Anterior cingulate cortex (tissue), 58 donors: ENCODE measurements around the gene TGFBR3.
"Not testable (repeated sequence)": the region's sequence is repeated elsewhere in the genome, so short reads cannot be mapped to it uniquely, and the experiment has no call there.

Experiments used
- DNase-seq, 58 donors: peaks; one replicate each; lab custom pipeline; 2025; lab: John Stamatoyannopoulos, UW

Gene TGFBR3

DNA sequence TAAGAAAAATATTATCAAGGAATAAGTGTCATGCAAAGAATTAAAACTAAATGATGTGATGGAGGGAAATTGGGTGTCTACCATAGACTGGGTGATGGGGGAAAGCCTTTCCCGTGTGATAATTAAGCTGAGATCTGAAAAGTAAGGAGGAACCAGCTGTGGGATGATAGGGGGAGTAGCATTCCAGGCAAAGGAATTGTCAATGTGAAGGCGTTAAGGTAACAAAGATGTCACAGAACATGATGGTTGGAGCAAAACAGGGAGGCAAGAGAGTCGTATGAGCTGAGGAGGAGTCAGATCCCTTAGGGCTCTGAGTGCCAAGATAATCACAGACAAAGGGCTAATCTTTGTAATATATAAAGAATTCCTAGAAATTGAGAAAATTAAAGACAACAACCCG, 215.2 kb downstream of the TGFBR3 start:
- DNase-seq = no peak

DNA sequence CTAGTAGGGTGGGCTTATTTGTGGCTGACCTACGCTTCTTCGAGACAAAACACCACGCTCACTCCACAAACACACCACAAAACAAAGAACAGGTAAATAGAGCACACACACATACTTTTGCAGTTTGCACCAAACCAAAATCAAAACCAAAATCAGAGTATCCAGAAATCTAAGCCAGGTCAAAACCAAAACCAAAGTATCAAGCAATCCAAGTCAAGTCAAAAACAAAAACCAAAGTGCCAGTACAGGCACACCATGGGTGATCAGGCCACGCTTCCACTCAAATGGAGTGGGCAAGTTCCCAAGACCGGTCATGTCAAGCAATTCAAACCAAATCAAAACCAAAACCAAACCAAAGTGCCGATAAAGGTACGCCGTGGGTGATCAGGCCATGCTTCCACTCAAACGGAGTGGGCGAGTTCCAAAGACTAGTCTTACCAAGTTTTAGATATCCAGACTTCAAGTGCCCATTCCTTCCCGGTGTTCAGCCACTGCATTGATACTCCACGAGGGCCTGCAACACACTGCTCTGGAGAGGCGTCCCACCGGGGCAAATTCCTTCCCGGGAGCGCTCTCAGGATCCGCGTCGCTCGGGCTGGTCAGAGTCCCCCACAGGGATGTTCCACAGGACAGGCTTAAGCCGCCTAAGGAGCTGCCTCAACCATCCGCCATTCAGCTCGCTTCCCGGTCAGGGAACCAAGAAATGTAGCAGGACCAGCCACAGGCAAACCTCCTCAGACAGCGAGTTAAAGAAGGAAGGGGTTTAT, 216.2 kb downstream of the TGFBR3 start:
- no peak for DNase-seq

DNA sequence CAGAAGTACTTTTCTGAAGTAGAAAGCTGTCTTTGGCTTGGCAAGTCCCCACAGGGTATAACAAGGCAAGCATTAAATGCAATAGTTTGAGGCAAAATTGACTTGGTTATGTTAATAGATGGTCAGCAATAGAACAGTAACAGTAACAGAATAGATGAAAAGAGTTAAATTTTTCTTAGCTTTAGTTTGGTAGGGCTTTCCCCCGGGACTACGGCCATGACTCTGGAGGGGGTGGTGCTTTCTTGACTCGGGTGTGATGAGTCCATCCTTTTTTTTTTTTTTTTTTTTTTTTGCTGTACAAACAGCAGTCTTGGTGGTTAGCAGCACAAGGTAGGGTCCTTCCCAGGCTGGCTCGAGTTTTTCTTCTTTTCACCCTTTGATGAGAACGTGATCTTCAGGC, 219.3 kb downstream of the TGFBR3 start:
- not testable (repeated sequence) for DNase-seq

DNA sequence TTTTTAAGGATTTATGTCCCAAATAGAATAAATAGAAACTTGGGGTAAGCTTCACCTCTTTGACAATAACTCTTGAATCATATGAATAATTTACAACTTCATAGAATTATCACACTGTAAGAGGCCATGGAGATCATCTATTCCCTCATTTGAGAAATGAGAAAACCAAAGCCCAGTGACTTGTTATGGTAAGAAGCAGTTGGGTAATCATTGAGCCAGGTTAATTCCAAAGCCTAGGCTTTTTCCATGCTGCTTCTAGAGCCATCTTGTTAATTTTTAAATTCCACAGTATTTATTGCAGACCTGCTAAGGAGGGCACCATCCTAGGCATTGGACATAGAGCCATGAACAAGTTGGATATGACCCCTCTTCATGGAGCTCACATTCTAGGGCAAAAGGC, 224.8 kb downstream of the TGFBR3 start:
- DNase-seq = no peak

DNA sequence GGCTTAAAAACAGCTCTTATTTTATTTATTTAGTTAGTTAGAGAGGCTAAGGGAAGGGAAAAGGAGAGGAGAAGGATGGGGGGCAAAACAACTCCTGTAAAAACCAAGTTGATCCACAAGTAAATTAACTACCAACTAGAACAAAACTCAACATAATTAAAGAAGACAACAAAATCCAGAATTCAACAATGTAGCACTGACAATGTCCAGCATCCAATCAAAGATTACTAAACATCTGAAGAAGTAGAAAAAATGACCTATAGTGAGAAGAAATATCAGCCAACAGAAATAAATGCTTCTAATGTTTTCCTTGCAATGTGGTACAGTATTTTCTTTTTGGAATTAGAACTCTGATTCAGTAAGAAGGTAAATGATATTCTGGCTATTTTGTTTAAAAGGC, 225.2 kb downstream of the TGFBR3 start:
- no peak for DNase-seq

DNA sequence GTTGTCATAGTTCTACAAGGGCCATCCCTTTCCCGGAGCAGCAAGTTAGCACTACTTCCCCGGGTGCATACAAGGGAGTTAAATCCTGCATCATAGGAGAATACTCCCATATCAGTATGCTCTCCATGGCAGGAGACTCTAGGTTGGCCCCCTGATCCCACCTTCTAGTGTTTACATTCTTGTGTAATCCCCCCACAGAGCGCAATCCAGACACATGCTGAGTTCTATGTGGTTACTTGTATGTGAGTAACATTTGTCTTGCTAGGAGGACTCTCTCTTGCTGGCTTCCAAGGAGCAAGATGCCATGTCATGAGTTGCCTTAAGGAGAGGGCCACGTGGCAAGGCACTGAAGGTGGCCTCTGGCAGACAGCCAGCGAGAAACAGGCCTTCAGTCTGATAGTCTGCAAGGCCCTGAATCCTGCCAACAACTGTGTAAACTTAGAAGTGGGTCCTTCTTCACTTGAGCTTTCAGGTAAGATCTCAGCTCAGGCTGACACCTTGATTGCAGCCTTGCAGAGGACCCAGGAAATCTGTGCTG, 230.0 kb downstream of the TGFBR3 start:
- no peak for DNase-seq

DNA sequence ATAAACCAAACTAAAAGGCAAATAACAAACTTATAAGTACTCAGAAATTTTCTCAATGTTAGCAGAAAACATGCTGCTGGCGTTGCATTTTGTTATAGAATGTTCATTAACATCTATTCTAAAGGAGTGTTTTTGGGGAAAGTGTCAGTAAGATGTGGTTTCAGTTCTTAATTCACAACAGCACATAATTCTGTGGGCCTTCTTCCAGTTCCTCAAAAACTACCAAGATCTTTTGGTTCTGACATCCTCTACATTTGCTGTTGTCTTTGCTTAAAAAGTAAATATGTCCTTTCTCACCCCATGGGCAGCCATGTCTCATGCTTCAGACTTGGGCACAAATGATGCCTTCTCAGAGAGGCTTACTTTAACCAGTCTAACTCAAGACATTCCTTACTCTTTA, 232.8 kb downstream of the TGFBR3 start:
- DNase-seq = no peak

DNA sequence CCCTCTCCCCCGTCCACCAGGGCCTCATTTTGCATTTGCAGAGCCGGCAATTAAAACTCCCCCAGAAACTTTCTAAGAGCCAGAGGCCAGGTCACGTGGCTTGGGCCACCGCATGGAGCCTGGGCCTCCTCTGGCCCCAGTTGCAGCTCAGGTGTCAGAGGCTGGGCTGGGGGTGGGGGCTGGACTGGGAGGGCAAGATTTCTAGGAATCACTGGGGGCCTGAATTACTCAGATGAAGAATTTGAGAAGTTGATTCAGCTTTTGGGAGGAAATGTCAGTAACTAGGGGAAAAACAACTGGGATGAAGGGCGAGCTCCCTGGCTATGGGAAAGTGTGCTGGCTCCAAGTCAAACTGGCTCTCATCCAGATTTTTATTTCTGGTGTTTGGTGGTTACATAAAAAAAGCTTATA, 234.3 kb downstream of the TGFBR3 start:
- peak in 1 of 58 donors; percentile 0 for DNase-seq

DNA sequence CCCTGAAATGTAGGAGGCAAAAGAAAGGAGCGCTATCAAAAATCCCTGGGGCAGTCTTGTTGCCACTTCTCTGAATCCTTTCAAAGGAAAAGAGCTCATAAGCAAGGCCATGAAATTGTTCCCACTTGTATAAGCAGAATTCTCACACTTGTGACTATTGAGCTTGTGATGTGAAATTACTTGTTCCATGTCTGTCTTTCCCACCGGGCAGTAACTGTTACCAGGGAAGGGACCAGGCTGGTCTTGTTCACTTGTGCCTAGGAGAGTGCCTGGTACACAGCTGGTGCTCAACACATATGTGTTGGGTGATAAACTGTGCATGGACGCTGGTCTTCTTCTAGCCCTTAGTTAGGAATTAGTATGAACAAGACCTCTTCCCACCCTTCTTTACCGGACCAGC, 234.7 kb downstream of the TGFBR3 start:
- no peak for DNase-seq

DNA sequence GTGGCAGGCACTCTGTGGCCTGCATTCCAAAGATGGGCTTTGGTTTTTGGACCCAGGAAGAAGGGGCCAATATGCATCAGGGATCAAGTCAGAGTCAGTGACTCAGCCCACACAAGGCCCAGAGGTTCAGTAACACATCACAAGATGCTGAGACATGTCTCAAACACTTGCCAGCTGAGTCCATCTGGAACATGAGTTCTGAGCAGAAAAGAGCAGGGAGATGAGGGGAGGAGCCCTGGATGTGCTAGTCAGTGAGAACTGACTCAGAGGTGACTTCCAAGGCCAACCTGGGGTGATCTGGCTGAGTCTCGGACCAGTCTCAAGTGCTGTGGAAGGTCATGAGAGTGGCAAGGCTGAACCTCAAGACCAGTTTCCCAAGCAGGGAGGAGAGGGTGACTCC, 235.2 kb downstream of the TGFBR3 start:
- DNase-seq = peak in 1 of 58 donors; percentile 0

DNA sequence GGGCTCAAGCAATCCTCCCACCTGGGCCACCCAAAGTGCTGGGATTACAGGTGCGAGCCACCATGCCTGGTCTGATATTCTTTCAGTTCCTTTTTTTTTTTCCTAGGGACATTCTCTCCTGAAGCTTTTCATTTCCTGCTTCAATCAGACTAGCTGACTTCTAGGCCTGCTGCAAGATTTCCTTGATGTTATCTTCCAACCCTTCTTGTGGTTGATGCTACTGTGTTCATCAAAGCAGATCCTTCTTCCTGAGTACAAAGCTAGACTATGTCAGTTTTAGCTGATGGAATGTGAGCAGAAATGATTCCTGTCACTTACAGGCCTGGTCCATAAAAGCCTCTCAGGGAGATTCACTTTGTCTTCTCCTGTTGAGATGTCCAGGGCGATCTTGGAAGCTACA, 238.9 kb downstream of the TGFBR3 start:
- no peak for DNase-seq

DNA sequence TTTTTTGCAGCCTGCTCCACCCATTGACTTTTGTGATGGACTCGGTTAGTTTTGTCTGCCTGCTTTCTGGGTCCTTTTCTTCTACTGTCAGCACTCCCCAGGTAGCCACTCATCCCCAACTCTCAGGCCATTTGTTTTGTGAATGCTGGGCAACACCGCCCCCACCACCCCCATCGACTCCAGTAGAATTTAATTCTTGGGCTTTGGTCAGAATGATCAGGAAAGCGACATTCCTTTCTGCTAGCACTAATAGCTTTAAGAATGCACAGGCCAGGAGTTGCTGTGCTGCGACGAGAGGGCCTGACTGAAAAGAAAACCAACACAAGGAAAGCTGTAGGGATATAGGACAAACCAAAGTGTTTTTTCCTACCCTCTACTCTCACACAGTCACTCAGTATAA, 240.9 kb downstream of the TGFBR3 start:
- DNase-seq = no peak

DNA sequence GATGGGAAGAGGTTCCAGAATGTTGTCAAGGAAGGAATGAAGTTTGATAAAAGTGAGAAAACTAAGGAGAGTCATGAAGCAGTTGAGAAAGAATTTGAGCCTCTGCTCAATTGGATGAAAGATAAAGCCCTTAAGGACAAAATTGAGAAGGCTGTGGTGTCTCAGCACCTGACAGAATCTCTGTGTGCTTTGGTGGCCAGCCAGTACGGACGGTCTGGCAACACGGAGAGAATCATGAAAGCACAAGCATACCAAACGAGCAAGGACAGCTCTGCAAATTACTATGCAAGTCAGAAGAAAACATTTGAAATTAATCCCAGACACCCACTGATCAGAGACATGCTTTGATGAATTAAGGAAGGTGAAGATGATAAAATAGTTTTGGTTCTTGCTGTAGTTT, 242.5 kb downstream of the TGFBR3 start:
- no peak for DNase-seq

DNA sequence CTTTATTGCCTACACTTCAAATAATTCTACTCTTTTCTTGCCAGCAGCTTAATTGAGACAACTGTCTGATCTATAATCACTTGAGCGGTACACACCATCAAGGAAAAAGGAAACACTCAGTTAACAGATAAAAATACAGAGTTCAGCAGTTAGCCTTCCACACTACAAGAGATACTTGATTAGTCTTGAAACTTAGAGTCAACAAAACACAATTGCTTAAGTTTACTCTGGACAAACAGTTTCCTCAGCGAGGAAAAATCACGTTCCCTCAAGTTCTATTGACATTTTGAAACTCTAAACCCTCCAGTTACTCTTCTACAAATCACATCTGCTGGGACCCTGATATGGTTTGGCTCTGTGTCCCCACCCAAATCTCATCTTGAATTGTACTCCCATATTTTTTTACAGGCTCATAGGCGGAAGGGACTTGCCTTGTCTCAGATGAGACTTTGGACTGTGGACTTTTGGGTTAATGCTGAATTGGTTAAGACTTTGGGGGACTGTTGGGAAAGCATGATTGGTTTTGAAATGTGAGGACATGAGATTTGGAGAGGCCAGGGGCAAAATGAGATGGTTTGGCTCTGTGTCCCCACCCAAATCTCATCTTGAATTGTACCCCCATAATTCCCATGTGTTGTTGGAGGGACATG, 244.9 kb downstream of the TGFBR3 start:
- no peak for DNase-seq

DNA sequence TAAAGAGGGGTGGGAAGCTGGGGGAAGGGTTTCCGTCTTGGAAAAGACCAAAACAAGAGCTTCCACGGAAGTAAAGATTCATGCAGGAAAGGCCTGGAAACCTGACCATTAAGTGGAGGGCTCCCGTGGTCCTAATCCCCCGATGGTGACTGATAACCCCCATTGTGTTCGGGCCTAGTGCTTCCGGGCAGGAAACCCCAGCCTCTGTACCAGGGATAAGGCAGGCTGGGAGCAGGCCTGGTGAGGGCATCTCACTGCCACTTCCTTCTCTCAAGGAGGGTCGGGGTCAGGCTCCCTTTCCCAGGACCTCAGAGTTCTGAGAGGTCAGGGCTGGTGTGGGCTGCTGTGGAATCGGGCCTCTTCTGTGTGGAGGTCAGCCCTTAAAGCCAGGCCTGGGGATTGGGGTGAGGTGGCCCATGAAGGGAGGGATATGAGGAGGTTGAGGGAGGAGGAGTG, 248.4 kb downstream of the TGFBR3 start:
- DNase-seq = no peak

DNA sequence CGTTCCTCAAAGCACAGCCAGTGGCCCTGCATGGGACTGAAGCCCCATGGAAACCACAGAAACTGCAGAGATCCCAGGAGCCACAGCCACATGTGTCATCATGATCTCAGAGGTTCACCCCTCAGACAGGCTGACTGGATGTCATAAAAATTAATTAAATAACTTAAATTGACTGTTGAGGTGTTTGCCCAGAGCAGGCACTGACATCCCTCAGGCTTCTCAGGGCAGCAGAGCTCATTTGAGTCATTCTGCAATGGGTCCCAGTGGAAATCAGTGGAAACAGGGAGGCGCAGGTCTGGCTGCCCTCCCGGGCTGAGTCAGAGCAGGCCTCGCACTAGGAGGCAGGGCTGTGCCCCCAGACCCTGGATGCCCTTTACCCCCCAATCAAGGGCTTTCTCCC, 250.2 kb downstream of the TGFBR3 start:
- no peak for DNase-seq

DNA sequence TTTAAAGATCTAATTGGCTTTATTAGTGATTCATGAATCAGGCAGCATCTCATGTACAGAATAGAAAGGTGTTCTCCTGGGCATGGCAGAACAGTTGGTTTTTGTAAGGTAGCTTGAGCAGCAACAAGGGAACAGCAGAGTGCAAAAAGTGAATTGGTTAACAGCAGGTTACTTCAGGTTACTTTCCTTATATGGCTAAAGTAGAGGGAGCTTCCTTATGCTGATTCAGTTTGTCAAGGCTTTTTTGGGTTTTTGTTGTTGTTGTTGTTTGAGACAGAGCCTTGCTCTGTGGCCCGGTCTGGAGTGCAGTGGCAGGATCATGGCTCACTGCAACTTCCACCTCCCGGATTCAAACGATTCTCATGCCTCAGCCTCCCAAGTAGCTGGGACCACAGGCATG, 252.5 kb downstream of the TGFBR3 start:
- no peak for DNase-seq

DNA sequence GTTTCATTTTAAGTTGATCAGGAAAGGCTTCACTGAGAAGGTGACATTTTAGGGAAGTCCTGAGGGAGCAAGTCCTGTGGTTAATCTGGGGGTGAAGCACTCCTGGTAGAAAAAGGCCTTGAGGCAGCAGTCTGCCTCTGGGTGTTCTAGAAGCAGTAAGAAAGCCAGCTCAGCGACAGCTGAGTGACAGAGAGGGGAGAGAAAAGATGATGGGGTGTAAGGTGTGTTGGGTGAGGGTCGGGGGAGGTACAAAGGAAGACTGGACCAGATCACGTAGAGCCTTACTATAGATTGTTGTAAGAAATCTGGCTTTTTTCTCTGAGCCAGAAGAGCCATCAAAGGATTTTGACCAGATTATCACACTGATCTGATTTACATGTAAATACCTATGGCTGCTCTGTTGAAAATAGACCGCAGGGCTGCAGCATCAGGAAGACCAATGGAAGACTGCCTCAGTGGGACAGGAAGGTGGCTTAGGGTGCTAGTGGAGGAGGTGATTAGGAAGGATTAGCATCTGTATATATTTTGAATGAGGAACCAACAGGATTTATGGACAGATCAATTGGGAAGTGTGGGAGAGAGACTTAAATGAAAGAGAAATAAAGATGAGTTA, 254.1 kb downstream of the TGFBR3 start:
- no peak for DNase-seq

DNA sequence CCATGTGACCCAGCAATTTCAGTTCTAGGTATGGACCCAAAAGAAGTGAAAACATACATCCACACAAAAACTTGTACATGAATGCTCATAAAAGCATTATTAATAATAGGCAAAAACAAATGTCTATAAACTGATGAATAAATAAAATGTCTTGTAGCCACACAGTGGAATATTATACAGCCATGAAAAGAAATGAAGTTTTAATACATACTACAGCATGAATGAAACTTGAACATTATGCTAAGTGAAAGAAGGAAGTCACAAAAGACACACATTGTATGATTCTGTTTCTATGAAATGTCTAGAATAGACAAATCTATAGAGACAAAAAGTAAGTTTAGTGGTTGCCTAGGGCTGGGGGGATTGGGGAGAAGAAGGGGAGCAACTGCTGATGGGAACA, 255.1 kb downstream of the TGFBR3 start:
- no peak for DNase-seq
